Mucosa of stomach (tissue), 1 donor: Measurements from ENCODE around the gene TMOD1.
"Not testable (repeated sequence)": the region's sequence is repeated elsewhere in the genome, so short reads cannot be mapped to it uniquely, and the experiment has no call there.

Source experiments
- H3K27me3 ChIP-seq: one replicate; pipeline ENCODE4 v1.7.0; 2013; ENCODE audit warnings: mild to moderate bottlenecking, low read length; ENCODE audit not compliant: control insufficient read depth, insufficient read depth
- H3K36me3 ChIP-seq: one replicate; pipeline ENCODE4 v1.7.0; 2013; ENCODE audit warnings: low read length; ENCODE audit not compliant: control insufficient read depth, insufficient read depth
- H3K4me1 ChIP-seq: one replicate; pipeline ENCODE4 v1.7.0; 2013; ENCODE audit warnings: mild to moderate bottlenecking, low read length; ENCODE audit not compliant: control insufficient read depth, insufficient read depth
- H3K4me3 ChIP-seq: one replicate; pipeline ENCODE4 v1.7.0; 2013; ENCODE audit warnings: low read length
- H3K9ac ChIP-seq: one replicate; pipeline ENCODE4 v1.7.0; 2013; ENCODE audit warnings: mild to moderate bottlenecking, low read length, moderate library complexity
- H3K9me3 ChIP-seq: one replicate; pipeline ENCODE4 v1.7.0; 2013; ENCODE audit warnings: mild to moderate bottlenecking, low read length, moderate library complexity; ENCODE audit not compliant: control insufficient read depth
- donor health status: Pancreatic carcinoma.

The TMOD1 gene

DNA sequence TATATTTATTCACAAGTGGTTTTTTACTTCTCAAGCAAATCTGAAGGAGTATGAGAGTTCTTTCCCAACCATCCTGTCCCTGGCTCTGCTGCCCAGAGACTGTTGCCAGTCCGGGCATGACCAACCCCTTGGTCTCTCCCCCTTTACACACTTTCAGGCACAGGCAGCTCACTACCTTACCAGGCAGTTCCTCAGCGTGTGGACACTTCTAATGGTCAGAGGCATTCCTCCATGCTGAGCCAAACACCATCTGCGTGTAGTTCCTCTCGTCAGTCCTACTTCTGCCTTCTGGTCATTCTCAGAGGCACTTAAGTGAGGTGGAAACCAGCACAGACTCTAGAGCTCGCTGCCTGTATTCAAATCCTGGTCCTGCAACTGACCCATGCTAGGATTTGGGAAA lies 75.6 kb downstream of the TMOD1 start:
- no peak overlapping the region for H3K9ac ChIP-seq
- H3K36me3 ChIP-seq = no peaks in the 10 kb centered on the region
- no peaks in the 10 kb centered on the region for H3K4me1 ChIP-seq
- no peak overlapping the region for H3K4me3 ChIP-seq
- H3K9me3 ChIP-seq = no peaks in the 10 kb centered on the region
- no peaks in the 10 kb centered on the region for H3K27me3 ChIP-seq

DNA sequence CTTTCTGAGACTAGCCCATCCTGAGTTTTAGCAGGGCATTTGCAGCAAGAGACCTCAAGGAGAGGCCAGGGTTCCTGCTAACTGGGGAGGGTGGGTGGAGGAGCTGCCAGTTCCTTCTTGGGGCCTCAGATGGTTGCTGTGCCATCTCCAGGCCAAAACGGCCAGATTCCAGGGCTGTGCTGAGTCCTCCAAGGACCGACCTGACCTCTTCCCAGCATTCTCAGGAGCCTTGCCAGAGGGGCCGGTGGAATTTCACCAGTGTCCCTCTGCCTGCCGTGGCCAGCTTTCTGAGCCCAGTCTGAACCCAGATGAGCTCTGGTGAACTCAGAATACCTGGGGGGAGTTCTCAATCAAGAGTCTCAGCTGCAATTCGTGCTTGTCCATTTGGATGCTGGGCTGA lies 77.4 kb downstream of the TMOD1 start:
- H3K9ac ChIP-seq = no peak overlapping the region
- no peaks in the 10 kb centered on the region for H3K36me3 ChIP-seq
- no peaks in the 10 kb centered on the region for H3K9me3 ChIP-seq

DNA sequence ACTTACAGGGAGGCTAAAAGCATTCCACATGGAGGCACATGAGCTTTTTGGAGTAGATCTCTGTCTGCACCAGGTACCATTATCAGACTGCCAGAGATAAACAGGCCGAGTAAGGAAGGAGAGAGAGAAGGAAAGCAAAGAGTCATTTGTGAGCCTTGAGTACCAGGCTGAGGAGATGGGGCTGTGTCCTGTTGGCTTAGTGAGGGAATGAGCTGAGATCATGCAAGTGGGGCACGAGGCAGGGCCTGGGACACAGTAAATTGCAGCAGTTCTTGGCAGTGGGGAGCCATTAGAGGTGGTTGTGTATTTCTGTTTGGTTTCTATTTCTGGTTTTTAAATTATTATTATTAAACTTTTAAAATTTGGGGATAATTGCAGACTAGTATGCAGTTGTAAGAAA lies 78.4 kb downstream of the TMOD1 start:
- H3K4me1 ChIP-seq = no peaks in the 10 kb centered on the region
- H3K4me3 ChIP-seq = no peak overlapping the region
- H3K27me3 ChIP-seq = no peaks in the 10 kb centered on the region
- no peaks in the 10 kb centered on the region for H3K9me3 ChIP-seq
- no peaks in the 10 kb centered on the region for H3K36me3 ChIP-seq
- no peak overlapping the region for H3K9ac ChIP-seq

More for the DNA sequence above, 77.4 kb downstream of the TMOD1 start:
- H3K4me3 ChIP-seq = no peak overlapping the region
- no peaks in the 10 kb centered on the region for H3K4me1 ChIP-seq
- no peaks in the 10 kb centered on the region for H3K27me3 ChIP-seq

DNA sequence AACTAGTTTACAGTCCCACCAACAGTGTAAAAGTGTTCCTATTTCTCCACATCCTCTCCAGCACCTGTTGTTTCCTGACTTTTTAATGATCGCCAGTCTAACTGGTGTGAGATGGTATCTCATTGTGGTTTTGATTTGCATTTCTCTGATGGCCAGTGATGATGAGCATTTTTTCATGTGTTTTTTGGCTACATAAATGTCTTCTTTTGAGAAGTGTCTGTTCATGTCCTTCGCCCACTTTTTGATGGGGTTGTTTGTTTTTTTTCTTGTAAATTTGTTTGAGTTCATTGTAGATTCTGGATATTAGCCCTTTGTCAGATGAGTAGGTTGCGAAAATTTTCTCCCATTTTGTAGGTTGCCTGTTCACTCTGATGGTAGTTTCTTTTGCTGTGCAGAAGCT lies 80.1 kb downstream of the TMOD1 start:
- not testable (repeated sequence) for H3K9ac ChIP-seq, H3K9me3 ChIP-seq, H3K36me3 ChIP-seq, H3K4me3 ChIP-seq, H3K27me3 ChIP-seq, H3K4me1 ChIP-seq

DNA sequence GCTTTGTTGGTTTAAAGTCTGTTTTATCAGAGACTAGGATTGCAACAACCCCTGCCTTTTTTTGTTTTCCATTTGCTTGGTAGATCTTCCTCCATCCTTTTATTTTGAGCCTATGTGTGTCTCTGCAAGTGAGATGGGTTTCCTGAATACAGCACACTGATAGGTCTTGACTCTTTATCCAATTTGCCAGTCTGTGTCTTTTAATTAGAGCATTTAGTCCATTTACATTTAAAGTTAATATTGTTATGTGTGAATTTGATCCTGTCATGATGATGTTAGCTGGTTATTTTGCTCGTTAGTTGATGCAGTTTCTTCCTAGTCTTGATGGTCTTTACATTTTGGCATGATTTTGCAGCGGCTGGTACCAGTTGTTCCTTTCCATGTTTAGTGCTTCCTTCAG lies 83.3 kb downstream of the TMOD1 start:
- H3K4me1 ChIP-seq, H3K36me3 ChIP-seq, H3K9ac ChIP-seq, H3K4me3 ChIP-seq, H3K27me3 ChIP-seq, H3K9me3 ChIP-seq: not testable (repeated sequence)

DNA sequence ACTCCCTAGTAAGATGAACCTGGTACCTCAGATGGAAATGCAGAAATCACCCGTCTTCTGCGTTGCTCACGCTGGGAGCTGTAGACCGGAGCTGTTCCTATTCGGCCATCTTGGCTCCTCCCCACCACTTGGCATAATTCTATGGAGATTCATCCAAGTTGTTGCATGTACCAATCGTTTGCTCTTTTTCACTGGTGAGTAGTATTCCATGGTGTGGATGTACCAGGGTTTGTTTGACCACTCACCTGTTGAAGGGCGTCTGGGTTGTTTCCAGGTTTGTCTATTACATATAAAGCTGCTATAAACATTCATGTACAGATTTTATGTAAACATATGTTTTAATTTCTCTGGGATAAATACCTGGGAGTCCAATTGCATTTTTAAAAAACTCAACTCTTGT lies 85.4 kb downstream of the TMOD1 start:
- H3K4me3 ChIP-seq, H3K4me1 ChIP-seq, H3K9me3 ChIP-seq, H3K36me3 ChIP-seq, H3K27me3 ChIP-seq, H3K9ac ChIP-seq: not testable (repeated sequence)

DNA sequence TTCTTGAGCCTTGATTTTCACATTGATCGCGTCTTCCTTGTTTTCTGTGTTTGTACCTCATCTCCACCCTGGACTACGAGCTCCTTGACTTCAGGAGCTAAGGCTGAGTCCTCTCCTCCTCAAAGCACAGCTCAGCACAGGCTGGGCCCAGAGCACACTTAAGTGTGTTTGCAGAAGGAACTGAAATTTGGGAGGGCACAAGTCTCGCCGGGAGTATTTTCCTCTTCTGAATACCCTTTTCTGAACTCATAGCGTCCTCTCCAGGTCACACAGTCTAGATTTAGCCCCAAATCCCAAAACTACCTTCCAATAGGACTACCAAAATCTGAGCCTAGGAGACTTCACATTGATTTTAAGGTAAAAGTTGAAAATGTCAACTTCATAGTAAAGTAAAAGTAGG lies 90.1 kb downstream of the TMOD1 start:
- Histone ChIP-seq H3K36me3 (no peaks in the 10 kb centered on the region), H3K27me3 (no peaks in the 10 kb centered on the region), H3K9ac (no peak overlapping the region), H3K4me1 (no peaks in the 10 kb centered on the region), H3K9me3 (no peaks in the 10 kb centered on the region), H3K4me3 (no peak overlapping the region)

DNA sequence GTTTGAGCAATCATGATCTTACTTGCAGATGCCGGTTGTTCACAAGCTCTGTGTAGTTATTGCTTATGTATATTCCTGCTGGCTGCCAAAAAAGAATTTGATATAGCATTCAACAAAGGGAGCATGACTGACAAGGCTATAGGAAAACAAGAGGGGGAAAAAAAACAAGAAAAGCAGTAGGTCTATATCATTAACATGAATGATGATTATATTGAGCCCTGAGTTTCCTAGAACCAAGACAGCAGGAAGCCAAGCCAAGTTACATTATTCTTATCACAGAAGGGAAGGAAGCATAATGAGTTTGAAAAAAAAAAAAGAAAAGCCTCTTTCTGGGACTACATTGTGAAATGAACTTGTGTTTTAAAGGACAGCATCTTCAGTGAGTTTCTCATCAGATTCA lies 90.7 kb downstream of the TMOD1 start:
- Histone ChIP-seq H3K9me3 (no peaks in the 10 kb centered on the region), H3K27me3 (no peaks in the 10 kb centered on the region), H3K36me3 (no peaks in the 10 kb centered on the region), H3K4me3 (no peak overlapping the region), H3K4me1 (no peaks in the 10 kb centered on the region), H3K9ac (no peak overlapping the region)

DNA sequence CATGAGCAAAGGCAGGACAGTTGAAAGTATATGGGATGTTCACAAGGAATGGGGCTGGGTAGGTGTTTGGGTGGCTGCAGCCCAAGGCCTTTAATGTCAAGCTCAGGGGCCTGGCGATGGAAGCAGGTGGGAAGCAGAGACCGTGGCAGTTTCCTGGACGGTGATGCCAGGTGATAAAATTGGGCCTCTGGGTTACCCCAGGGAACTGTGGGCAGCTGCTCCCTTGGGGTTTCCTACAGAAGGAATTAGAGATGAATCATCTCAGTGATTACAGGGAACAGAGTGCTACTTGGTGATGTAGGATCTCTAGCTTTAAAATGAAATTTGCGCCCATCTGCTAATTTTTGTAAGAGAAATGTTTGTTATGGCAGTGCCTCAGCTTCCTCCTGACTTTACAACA lies 92.5 kb downstream of the TMOD1 start:
- H3K9ac ChIP-seq = no peak overlapping the region
- peaks cover 3% of the 10 kb centered on the region for H3K4me1 ChIP-seq

DNA sequence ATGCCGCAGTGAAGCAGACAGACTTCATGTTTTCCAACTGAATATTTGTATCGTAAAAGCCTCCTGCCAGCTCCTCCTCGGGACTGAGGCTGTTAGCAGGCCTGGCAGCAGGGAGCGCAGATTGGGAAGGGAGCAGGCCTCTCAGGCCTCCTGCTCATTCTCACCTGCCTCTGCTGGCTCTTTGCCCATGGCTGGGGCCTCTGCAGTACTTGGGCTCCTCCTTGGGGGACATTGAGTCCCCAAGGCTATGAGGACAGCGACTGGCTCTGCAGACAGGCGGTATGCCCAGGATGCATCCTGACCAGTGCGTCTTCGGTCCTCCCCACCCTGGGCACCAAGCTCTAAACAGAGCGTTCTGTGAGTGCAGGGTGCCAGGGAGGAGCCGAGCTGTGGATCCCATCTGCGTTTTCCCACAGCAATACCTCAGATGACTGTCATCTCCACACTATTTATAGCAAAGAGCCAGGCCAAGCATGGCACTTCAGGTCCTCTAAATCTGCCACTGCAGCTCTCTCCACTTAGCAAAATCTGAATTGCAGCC lies 93.0 kb downstream of the TMOD1 start:
- H3K27me3 ChIP-seq = no peaks in the 10 kb centered on the region
- H3K9me3 ChIP-seq = no peaks in the 10 kb centered on the region
- H3K36me3 ChIP-seq = no peaks in the 10 kb centered on the region
- no peak overlapping the region for H3K9ac ChIP-seq
- no peak overlapping the region for H3K4me3 ChIP-seq
- H3K4me1 ChIP-seq = peaks cover 3% of the 10 kb centered on the region

More for the DNA sequence above, 92.5 kb downstream of the TMOD1 start:
- no peak overlapping the region for H3K4me3 ChIP-seq
- no peaks in the 10 kb centered on the region for H3K36me3 ChIP-seq
- no peaks in the 10 kb centered on the region for H3K27me3 ChIP-seq
- no peaks in the 10 kb centered on the region for H3K9me3 ChIP-seq

DNA sequence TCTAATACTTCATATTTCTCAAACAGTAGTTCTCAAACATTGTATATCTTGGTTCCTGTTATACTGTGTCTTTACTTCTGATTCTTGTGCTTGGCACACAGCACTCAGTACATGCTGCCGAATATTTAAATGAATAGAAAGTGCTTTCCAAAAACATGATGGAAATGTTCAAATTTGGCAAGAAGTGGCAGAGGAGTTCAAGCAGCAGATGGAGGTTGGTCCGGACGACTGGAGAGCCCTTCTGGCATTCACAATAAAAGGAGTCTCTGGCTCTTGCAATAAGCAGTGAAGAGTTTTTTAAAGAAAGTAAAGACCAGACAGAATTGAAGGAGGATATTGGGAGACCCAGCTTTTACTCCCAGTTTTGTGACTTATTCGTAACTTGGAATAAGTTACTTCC lies 95.4 kb downstream of the TMOD1 start:
- Histone ChIP-seq H3K36me3 (no peaks in the 10 kb centered on the region), H3K4me1 (peaks cover 3% of the 10 kb centered on the region), H3K4me3 (no peak overlapping the region)

DNA sequence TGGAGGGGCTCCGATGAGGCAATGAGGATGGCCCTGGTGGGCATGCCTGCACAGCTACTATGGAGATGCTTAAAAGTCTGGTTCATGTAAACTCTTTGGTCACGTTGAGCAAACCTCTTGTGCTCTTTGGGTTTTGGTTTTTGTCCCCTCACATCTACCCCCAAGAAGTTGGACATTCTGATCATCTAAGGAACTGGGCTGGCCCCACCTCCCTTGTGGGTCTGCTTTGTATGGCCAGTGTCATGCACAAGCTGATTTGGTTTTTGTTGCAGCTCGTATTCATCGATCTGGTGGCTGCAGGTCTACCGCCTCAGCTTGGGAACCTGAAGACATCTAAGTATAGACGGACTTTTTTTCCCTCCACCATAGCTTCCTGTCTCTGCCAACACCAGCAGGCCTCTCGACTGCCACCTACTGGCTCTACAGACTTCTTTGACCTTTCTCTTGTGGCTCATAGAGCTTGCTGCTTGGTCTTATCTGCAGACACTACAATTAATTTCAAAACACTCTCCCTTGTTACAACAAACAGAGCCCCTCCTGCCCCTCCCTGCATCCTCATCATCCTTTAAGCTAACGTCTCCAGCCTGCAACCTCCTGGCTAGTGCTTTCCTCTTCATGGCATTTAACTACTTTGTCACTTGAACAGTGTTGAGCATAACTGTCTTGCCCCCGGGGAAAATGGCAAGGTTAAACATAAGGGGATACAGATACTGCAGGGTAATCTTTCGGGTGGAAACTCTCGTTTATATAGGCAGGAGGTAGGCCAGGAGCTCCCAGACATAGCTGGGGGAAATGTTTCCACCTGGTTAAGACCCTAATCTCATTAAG lies 97.2 kb downstream of the TMOD1 start:
- Histone ChIP-seq H3K27me3 (no peaks in the 10 kb centered on the region), H3K36me3 (peaks cover 7% of the 10 kb centered on the region), H3K9ac (no peak overlapping the region), H3K9me3 (no peaks in the 10 kb centered on the region), H3K4me3 (no peak overlapping the region), H3K4me1 (peaks cover 3% of the 10 kb centered on the region)

More for the DNA sequence above, 95.4 kb downstream of the TMOD1 start:
- no peak overlapping the region for H3K9ac ChIP-seq
- H3K9me3 ChIP-seq = no peaks in the 10 kb centered on the region
- no peaks in the 10 kb centered on the region for H3K27me3 ChIP-seq
